H1 (cell line): ENCODE results near the gene SERINC5. TPM values are rescaled to one million over a fixed set of nuclear protein-coding genes. Genes with fewer than 3 reads are reported as not detected.

Source experiments
- HDAC2 ChIP-seq, 2 experiments: fragments of 300-600 bp in 1 of 2; sonication (generic) in 1 of 2; IDR thresholded peaks; 2 replicates each; pipeline ENCODE4 v1.6.1; 2011 to 2012; ENCODE audit warnings: low read depth in 2 of 2, low read length in 2 of 2, mild to moderate bottlenecking in 2 of 2, moderate library complexity in 2 of 2, borderline replicate concordance in 1 of 2, inconsistent platforms in 1 of 2
- SAP30 ChIP-seq: fragments of 300-600 bp; sonication (generic); IDR thresholded peaks from 2 replicates; pipeline ENCODE4 v1.7.1; 2012; ENCODE audit warnings: low read length, moderate library complexity, mild to moderate bottlenecking, inconsistent platforms; ENCODE audit not compliant: insufficient read depth, insufficient replicate concordance
- TAF1 ChIP-seq: IDR thresholded peaks from 2 replicates; pipeline ENCODE4 v1.6.1; 2011; ENCODE audit warnings: mild to moderate bottlenecking, low read depth, low read length
- ZNF274 ChIP-seq: IDR thresholded peaks from 2 replicates; pipeline ENCODE4 v1.7.0; 2012; ENCODE audit warnings: low read length, borderline replicate concordance; ENCODE audit errors: extremely low read depth
- polyA plus RNA-seq, 7 experiments: library from polyadenylated mRNA; depleted of rRNA in 3 of 7; stranded (reverse) in 5 of 7; unstranded in 2 of 7; fragments of >200 nt in 5 of 7; fragments of 200-250 nt in 2 of 7; gene quantifications; 1 replicate in 5 of 7; 2 replicates in 1 of 7; 4 replicates in 1 of 7; pipeline versions ENCODE4 v1.2.1 to v1.2.3, GENCODE V29; 2011 to 2013; ENCODE audit warnings: missing spikeins in 2 of 7, mixed read lengths in 2 of 7
- total RNA-seq: library from RNA; stranded (reverse); fragmentation: NEBNext Ultra II Directional; extraction: Animal tissue kit (Norgen Biotek cat#: 25700); gene quantifications from 2 replicates; pipeline ENCODE4 v1.2.1, GENCODE V29; 2021
- TF ChIP-seq, protein P1 (sequence below): IDR thresholded peaks from 2 replicates; pipeline ENCODE4 v1.6.1; 2011; ENCODE audit warnings: low read length, improper control_type of control experiment

The SERINC5 gene
- total and polyA plus RNA-seq, 2 of the 8 experiments (the other 6 are each of a cell fraction or from before 2014, with no cell fraction given), result 32.2 to 149 TPM

DNA sequence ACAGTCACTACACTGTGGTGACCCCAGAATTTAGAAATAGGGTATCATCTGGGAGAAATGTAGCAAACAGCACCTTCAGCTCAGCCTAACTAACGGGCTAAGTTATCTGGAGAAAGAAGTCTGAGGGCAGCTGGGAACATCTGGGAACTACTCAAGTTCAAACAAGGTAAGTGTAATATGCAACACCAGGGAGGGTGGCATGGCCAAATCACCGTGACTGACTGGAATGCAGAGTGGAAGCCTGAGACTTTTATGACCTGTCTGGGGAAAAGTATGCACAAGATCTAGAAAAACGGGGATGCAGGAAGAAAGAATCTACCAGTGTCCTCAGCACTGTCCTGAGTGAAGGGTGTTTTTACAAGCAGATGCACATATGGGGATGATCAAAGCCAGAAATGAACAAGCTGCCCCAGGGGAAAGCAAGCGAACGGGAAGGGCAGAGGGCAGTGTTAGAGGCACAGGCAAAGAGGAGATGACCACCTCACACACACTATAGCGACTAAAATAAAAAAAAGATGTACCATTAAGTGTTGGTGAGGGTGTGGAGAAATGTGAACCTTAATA lies 59.9 kb downstream of the SERINC5 start (continued):
- TF ChIP-seq SAP30 (no peak), ZNF274 (no peak), TAF1 (no peak), HDAC2 (IDR thresholded peaks at IDR 0.05; ENCODE audit: borderline replicate concordance in 1 of 2, low read depth in 2 of 2, low read length in 2 of 2) (no peak)
- TF ChIP-seq, protein P1, sequence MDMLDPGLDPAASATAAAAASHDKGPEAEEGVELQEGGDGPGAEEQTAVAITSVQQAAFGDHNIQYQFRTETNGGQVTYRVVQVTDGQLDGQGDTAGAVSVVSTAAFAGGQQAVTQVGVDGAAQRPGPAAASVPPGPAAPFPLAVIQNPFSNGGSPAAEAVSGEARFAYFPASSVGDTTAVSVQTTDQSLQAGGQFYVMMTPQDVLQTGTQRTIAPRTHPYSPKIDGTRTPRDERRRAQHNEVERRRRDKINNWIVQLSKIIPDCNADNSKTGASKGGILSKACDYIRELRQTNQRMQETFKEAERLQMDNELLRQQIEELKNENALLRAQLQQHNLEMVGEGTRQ, result no peak
